C1 segment of cervical spinal cord (tissue), 14 donors: ENCODE results near the gene NRCAM.

Experiments used
- DNase-seq, 14 donors: peaks; one replicate each; lab custom pipeline; 2025; lab: John Stamatoyannopoulos, UW

The NRCAM gene

GRCh38 chr7:108425714-108426275 is 30.4 kb downstream of the NRCAM start:
- DNase-seq: no peak

DNA sequence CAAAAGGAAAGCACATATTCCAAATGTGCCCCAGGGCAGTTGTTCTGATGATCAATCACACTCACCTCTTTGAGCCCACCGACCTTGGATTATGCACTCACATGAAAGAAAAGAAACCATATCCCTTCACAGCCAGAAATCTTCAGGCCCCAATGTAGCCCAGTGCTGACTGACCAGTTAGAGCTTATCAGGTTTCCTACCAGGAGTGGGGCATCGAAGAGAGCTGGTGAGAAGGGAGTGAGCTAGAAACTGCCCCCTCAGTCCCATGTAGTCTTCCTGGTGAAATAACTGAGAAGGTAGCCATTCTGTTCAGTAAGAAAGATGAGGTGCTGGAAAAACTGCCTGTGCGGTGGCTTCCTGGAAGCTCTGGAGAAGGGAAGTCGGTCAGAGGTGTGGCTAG is 32.2 kb downstream of the NRCAM start:
- DNase-seq: no peak

DNA sequence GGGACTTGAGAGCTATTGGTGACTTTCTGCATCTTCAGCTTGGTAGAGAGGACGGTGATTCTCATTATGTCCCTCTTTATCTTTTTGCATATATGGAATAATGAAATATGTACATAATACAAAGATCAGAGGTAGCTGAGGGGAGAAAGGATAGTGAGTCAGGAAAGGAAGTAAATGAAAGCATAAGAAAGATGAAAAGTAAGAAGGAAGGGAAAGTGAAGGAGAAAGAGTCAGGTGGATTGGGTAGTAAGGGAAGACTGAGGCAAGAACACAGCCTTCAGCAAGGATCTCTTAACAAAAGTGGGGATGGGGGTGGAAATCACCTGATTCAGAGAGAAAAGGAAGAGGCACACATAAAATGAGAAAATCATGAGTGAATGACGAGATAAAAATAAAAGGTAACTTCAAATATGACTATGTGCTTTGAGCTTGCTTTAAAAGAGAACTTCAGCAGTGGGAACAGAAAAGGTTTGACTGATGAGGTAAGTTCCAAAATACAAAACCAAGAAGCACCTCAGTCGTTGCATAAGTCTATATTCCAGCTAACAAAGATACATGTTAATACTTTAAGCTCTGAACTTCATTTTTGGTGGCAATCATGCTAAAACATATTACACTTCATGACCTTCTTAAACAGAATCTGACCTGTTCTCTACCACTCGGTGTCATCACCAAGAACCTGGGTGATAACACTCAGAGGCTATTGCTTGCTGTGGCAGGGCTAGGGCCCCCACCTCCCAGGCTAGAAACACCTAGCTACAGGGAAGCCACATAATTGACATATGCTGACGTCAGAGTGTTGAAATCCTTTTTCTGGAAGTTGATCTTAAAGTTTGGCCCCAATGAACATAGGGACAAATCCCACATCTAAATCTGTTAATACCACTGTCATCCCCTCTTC is 32.9 kb downstream of the NRCAM start:
- DNase-seq: no peak

- DNase-seq: no peak
These were observed 34.4 kb downstream of the NRCAM start for GRCh38 chr7:108421720-108422331.

DNA sequence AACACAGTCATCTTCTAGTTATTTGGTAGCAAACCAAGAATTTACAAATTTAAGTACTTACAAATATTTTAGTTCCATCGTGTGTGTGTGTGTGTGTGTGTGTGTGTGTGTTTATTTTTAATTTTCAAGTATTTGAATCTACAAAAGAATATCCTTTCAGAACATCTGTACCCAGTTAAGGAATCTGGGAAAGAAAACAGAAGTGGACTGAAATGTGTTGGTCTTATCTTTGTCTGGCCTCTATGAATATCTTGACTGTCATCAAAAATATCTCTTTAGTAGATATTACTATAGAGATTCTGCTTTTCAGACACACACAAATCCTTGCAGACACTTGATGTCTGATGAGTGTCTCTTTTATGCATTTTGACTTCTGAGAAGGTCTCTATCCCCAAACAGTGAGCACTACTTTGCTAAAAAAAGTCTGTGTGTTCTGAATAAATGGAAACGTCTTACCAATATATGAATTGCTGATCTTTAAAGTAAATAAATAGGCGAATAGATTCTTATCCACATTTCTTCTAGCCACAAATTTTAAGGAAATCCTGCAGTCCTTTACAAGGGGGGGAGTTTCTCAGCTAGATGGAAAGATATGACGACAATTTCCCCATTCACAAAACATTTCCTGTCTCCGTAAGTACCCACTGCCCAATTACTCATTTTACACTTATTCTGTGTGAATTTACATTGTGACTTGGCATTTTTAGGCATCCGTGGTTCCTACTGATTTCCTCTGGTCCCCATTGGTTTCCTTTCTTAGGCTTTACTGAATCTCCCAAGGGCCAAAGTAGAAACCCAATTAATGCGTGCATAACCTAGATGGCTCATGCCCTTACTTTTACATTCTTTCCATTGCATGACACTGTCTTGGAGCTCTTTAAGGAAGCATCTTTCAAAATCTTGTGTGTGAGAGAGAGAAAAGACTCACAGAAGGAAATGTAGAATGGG is 36.0 kb downstream of the NRCAM start:
- no peak for DNase-seq

DNA sequence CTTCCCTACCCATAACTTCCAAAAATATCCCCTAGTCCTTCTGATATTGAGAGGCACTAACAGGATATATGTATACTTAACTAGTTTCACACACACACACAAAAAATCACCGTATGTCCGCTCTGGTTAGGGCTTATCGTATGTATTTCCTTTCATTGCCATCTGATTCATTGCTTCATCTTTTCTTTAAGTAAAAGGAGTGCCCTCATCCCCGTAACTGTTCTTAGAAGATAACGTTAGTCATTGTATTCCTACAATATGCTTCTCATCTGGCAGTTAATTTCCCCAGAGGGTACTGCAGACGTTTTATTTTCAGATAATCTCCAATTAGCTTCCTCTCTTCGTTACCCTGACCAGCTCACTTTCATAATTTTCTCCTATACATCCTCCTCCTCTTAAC is 37.3 kb downstream of the NRCAM start:
- DNase-seq: no peak

GRCh38 chr7:108417926-108418325 is 38.3 kb downstream of the NRCAM start:
- no peak for DNase-seq

DNA sequence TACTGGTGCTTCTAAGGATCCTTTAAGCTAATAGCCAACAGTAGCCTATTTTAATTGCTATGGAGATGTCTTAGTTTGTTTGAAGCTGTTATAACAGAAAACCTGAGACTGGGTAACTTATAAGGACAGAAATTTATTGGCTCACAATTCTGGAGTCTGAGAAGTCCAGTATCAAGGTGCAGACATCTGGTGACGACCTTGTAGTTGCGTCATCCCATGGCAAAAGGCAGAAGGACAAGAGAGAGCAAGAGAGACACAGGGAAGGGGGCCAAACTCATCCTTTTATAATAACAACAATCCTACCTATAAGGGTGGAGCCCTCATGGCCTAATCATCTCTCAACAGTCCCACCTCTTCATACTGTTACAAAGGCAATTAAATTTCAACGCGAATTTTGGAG is 39.1 kb downstream of the NRCAM start:
- no peak for DNase-seq

DNA sequence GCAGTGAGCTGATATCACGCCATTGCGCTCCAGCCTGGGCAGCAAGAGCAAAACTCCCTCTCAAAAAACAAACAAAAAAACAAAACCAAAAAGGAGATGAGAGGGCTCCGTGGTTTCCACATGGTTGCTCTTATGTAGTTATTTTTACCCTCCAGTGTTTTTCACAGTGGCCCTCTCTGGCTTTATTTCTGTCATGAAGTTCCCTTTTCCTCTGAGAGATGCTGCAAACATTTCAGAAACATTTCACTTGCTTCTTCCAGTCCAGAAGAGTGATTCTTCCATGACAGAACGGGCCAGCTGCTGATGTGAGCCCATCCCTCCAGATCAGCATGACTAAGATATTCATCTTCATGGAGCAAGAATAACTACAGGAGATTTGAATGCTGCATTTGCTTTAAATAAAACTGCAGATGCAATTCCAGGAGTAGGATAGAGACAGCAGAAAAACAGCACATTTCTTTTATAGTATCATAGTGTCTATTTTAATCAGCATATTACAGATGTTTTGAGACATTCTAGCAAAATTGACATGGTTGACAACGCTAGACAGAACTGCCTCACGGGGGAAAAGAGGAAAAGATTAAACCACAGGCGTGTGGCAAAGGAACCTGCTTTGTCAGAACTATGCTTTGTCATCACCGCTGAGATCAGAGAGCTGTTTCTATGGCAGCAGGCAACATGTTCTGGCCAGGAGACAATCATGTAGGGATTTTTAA is 40.3 kb downstream of the NRCAM start:
- peak in 1 of 14 donors; percentile 6 for DNase-seq

DNA sequence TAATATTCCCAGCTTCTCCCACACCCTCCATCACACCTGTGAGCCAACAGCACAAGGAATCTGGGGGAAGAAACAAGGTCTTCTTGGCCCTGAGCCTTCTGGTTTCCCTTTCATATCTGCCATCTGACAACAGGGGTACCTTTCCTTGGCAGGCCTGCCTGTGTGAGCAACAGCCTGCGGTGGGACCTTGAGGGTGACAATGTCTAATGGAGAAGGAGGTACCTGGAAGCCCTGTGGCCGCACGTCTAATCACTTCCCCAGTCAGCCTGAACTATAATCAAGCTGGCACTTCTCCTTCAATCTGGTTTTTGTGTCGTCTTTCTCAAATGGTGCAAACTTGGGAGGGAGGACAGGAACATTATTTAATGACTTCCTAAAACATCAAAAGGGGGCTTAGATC is 41.2 kb downstream of the NRCAM start:
- DNase-seq: no peak

DNA sequence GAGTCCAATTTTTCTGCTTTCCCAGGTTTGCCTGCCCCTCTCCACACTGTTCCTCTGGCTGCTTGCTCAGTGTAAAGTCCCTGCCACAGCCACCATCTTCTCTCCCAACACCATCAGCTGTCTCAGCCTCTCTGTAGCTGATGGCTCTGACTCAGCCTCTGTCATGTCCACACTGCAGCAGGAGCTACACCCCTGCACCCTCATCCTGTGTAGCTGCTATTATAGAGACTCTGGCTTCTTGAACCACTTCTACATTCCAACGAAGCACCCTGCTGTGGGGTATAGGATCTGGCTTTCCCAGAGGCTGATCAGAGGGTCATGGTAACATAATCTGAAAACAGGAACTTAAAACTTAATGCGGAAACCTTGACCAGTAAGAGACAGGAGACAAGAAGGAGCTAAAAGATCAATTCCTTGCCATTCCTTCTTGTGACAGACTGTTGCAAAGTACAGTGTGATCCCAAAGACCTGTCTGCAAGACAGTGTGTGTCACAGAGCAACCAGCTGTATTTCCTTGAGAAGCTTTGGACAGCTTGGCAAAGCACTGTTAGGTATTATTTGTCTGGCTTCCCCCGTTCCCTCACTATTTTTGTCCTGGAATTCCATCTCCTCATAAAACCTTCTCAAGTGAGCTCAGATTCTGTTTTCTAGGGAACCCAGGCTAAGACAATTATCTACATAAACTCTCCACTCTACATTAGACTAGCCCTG is 42.3 kb downstream of the NRCAM start:
- DNase-seq: no peak

GRCh38 chr7:108413337-108413736 is 42.9 kb downstream of the NRCAM start:
- DNase-seq: no peak

DNA sequence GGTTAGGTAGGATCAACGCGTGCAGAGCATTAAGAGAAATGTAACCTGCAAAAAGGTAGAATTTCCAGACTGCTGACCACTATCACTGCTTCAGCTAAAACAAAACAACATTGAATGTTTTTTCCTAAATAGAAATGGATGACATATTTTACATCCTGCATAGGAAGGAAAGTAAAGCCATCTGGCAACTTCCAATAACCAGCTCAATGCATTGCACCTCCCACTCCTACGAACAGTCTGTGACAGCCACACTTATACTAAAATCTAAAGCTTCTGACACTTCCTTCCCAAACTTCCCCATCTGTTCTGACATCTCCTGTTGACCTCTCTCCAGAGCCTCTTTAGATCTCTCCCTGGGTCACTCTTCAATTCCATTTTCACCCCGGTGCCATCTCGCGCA is 47.1 kb downstream of the NRCAM start:
- DNase-seq: no peak

- DNase-seq: peak in 3 of 14 donors; percentile 23 to 50 (median 31)
These were observed 47.8 kb downstream of the NRCAM start for GRCh38 chr7:108408296-108408991.

DNA sequence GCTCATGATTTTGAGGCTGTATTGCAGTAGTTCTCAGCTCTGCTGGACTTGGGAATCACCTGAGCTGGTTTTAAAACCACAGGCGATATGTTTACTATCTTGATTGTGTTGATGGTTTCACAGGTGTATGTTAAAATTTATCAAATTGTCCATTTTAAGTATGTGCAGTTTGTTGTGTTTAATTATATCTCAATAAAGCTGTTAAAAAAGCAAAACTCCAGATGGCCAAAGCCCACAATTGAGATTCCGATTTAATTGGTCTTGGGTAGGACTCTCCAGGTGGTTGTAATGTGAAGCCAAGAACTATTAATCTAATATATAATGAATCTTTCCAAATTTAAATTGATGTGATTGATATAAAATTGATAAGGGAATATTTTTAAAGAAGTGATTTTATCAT is 48.6 kb downstream of the NRCAM start:
- DNase-seq: no peak

GRCh38 chr7:108406222-108406890 is 49.9 kb downstream of the NRCAM start:
- no peak for DNase-seq

DNA sequence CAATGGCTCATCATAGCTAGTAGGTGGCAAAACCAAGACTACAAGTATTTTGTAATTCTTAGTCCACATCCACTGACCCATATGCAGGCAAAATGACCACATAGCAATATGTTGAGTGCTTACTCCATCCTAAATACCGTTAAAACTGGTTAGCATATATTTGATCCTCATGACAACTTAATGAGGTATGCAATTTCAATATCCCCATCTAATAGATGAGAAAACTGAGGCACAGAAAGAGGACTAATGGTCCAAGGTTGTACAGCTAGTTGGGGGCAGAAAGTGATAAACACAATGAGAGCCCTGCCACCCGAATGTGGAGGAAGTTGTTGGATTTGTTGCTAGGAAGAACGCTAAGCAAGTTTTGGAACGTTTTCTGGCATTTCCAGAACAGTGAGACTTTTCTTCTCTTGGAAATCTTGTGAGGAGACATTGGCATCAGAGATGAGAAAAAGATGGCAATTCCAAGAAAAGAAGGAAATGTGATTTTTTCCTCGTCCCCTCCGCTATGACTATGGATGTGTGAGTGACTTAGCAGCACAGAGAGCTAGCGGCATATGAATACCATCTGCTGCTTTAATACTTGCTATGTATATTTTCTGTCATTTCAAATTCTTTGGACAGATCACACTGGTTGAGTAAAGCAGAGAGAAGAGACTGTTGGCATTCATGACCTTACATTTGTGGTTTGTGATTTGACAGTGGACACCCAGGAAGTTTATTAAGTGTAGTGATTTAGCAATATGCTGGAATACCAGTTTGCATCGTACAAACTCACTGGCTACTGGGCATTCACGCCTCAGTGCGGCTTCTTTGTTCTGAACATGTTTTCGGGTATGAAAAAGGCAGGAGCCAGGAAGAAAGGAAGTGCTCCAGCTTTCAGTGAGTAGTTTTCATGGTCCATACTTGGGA is 51.5 kb downstream of the NRCAM start:
- peak in 1 of 14 donors; percentile 20 for DNase-seq

DNA sequence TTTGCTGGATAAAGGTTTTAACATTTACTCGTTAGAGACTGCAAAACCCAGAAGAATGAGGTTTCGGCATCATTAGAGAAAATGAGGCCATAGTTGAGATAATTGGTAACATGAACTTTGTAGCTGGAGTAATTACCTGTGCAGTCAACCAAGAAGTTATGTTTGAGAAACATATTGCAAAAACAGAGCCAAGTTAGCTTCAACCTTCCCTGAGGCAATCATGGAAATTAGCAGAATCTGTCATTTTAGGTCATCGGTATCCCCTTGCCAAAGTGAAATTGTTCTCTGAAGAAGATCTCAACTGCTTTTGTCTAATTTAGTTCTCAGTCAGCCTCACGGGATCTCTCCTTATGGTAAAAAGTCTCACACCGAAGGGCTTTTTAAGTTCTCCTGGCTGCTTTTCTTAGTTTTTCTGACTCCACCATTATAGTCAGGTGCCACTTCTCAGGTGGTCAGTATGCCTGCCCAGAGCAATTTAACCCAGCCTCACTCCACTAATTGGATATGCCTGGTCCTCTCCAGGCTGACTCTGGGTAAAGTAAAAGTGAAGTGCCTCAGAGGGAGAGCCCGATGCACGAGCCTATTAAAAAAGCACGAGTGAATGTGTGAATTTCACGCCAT is 52.5 kb downstream of the NRCAM start:
- DNase-seq: no peak
